DMS 273 (cell line): ENCODE data around the gene VWA5B2.

Experiments
- DNase-seq: peaks from one replicate; lab custom pipeline; 2025; ENCODE audit not compliant: unreplicated experiment; lab: John Stamatoyannopoulos, UW

VWA5B2 gene

DNA sequence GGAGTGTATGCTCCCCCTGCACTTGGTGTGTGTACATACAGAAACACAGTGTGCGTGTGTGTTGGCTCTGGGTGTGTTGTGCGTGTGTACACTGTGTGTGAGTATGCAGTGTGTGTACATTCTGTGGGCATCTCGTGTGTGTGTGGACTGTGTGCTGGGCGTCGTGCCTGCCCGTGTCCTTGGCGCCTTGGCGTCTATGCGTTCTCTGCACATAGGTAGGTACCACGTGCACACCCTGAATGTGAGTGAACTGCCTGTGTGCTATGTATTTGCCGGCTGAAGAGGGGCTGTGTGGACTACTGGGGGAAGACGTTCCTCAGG lies 46.0 kb downstream of the VWA5B2 start:
- DNase-seq, result no peak

DNA sequence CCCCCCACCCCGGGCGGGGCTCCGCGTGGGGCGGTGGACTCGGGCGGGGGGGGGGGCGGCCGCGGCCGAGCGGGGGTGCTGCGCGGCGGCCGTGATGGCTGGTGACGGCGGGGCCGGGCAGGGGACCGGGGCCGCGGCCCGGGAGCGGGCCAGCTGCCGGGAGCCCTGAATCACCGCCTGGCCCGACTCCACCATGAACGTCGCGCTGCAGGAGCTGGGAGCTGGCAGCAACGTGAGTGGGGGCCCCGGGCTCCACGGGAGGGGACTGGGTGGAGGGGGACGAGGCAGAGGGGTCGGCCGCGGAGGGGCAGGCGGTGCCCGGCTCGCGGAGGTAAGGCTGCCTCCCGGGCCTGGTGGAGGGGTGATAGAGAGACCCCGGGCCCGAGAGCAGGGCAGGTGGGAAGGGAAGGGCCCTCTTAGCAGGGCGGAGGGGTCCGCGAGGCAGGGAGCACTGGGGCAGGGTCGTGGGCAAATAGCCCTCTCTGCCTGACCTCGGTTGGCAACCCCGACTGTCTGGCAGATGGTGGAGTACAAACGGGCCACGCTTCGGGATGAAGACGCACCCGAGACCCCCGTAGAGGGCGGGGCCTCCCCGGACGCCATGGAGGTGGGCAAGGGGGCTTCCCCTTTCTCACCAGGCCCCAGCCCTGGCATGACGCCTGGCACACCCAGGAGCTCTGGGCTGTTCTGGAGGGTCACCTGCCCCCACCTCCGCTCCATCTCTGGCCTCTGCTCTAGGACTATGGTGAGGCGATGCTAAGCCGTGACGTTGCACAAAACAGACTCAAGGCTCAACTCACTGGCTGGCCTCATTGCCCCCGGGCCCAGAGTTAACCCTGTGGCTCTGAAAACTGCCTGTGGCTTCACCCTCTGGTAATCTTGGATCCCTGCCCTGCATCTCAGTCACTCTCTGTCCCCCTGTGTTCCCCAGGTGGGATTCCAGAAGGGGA lies 46.9 kb downstream of the VWA5B2 start, which contains the start of gene ECE2:
Gene ECE2 (plus strand): TSS at position 62 of the 950 bp plus-strand sequence. CDS start 132 bp downstream, at position 194.
- peak; percentile 47 for DNase-seq

DNA sequence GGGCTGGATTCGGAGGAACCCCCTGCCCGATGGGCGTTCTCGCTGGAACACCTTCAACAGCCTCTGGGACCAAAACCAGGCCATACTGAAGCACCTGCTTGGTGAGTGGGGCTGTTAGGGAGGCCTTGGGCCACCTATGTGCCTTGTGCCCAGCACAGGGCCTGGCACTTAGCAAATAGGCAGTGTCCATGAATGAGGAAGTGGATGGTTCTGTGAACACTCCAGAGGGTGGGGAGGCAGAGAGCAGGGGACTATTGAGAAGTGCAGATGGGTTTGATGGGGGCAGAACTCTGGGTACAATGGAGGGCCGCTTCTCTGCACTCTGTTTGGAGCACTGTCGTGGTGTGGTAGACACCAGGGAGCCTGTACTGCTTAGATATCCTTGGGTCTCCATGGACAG lies 48.0 kb downstream of the VWA5B2 start:
- no peak for DNase-seq

DNA sequence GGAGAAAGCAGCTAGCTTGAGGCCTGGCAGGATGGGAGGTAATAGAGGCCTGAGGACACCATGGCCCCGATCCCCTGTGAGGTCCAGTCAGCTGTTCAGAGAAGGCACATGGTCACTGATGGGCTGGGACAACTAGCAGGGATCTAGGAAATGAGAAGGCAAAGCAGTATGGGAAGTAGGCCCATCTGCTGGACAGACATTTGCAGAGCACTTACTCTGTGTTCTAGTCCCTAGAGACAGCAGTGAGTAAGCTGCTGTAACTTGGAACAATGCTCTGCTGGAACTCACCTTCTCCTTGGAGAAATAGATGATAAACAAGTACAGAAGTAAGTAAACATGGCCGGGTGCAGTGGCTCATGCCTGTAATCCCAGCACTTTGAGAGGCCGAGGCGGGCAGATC lies 53.6 kb downstream of the VWA5B2 start:
- no peak for DNase-seq

DNA sequence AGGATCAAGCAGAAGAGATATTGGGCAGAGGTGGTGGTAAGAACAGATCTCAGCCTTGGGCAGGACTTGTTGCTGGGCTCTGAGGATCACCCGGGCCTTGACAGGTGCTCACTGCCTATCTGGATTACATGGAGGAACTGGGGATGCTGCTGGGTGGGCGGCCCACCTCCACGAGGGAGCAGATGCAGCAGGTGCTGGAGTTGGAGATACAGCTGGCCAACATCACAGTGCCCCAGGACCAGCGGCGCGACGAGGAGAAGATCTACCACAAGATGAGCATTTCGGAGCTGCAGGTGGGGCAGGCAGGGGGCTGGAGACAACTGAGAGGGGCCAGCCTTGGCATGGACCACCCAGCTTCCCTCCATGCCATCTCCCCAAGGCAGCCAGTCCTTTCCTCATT lies 54.3 kb downstream of the VWA5B2 start:
- DNase-seq, result no peak

DNA sequence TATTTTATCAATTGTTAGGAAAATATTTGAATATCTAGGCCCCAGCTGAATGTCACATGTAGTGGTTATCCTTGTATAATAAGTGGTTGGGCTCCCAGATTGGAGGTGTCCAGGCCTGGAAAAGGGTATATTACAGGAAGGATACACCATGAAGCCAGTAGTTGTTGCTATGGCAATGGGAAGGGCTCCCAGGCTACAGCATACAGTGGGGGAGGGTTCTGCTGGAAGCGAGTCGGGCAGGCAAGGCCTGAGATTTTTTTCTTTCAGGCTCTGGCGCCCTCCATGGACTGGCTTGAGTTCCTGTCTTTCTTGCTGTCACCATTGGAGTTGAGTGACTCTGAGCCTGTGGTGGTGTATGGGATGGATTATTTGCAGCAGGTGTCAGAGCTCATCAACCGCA lies 55.3 kb downstream of the VWA5B2 start:
- peak; percentile 97 for DNase-seq

- DNase-seq, result peak; percentile 93
These were observed 60.1 kb downstream of the VWA5B2 start for GRCh38 chr3:184289426-184289938.

DNA sequence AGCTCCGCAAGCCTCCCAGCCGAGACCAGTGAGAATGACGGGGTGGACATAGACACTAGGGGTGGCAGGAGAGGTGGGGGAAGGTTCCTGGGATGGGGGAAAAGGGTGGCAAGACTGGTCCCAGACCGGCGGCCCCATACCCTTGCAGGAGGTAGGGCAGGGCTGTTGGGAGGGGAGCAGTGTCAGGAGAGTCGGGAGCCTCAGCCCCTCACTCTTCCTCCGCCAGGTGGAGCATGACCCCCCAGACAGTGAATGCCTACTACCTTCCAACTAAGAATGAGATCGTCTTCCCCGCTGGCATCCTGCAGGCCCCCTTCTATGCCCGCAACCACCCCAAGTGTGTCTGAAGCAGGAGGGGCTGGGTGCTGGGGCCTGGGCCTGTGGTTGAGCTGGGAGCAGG lies 60.9 kb downstream of the VWA5B2 start:
- DNase-seq, result no peak

- DNase-seq, result no peak
These were observed 61.8 kb downstream of the VWA5B2 start for GRCh38 chr3:184291044-184291737.
